Measurements from ENCODE around the gene DDIT4.

DNA sequence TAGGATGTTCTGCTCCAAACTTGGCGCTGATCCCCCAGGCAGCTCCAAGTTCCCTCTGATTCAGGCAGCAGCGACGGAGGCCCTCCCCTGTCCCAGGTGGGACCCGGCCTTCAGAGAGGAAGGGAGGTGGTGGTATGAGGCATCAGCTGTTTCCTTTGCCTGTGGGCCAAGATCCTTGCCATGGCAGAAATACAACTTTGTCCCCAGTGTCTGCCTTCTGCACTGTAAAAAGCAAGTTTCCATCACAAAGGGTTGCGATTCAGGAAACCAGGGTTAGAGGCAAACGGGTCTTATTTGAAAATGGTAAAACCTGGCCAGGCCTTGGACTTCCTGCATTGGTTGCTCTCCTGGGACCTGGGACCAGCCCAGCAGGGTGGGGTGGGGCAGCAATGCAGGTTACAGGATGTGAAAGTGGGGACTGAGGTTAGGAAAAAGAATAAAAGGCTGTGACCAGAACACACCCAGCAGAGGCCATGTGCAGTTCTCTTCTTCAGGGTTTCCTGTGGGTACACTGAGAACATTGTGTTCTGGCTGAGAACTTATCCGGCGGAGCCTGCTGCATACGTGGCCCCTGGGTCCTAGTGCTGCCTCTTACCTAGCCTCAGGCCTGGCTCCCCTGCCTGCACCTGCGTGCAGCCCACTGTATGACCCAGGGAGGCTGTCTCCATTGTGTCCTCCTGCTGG lies 25.1 kb upstream of the DDIT4 start:
- TF ChIP-seq MXI1 (conservative IDR thresholded peaks at IDR 0.05; ENCODE audit: poor library complexity, severe bottlenecking) (no peak), EP300 (conservative IDR thresholded peaks at IDR 0.05; ENCODE audit: poor library complexity, severe bottlenecking) (no peak)

Data from neural cell (in vitro differentiated cells).